ENCODE data around the gene CORO2A.
"Not testable (repeated sequence)": the region's sequence is repeated elsewhere in the genome, so short reads cannot be mapped to it uniquely, and the experiment has no call there.

CORO2A gene

DNA sequence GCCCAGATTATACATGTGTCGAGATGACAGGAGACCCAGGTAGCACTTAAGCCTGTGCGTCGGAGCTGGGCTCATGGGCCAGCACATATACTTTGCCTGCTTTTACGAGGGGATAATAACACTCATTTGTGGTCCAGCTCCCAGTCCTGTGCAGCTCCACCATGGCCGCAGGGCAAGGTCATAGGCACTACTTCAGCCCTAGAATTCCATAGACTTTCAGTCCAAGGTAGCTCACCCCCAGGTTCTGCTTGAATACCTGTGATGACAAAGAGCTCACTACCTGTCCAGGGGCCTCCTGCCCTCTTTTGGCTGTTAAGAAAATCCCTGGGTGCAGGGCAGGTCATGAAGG is 1.7 kb downstream of the CORO2A start:
- DNase-seq (ENCODE audit: low read depth): no peak

DNA sequence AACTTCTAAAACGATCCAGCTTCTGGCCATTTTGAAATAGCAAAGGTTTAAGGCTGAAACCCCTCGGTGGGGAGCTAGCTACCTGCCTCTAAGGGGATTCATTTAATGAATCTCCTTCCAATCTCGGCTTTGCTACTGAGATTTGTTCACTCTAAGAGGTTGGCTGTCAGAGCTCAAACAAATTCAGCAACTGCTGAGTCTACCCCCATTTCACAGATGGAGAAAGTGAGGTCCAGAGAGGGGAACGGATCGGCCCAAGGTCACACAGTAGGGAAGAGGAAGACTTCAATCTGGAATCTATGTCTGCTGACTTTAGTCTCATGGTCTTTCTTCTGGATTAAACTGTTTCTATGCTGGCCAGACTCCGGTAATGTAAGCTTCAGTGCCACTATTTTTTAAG is 3.0 kb downstream of the CORO2A start:
- DNase-seq (ENCODE audit: low read depth): no peak

DNA sequence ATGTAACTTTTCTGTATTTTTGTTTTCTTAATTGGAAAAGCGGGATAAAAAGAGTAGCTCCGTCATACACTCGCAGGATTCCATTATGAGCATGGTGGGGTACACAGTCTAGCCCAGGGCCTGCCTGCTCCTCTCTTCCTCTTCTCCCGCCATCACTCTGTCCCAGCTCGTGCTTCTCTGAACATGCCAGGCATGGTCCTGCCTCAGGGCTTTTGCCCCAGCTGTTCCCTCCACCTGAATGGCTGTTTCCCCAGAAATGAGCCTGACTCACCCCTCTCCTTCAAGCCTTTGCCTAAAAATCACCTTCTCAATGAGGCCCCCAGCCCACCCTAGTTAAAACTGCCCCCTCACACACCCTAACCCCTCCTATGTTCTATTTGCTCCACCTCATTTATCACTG is 4.5 kb downstream of the CORO2A start:
- DNase-seq (ENCODE audit: low read depth): no peak

GRCh38 chr9:98186236-98186635 is 6.2 kb downstream of the CORO2A start:
- DNase-seq (ENCODE audit: low read depth): no peak

GRCh38 chr9:98185611-98186171 is 6.7 kb downstream of the CORO2A start:
- DNase-seq (ENCODE audit: low read depth): no peak

GRCh38 chr9:98185021-98185567 is 7.3 kb downstream of the CORO2A start:
- no peak for DNase-seq (ENCODE audit: low read depth)

DNA sequence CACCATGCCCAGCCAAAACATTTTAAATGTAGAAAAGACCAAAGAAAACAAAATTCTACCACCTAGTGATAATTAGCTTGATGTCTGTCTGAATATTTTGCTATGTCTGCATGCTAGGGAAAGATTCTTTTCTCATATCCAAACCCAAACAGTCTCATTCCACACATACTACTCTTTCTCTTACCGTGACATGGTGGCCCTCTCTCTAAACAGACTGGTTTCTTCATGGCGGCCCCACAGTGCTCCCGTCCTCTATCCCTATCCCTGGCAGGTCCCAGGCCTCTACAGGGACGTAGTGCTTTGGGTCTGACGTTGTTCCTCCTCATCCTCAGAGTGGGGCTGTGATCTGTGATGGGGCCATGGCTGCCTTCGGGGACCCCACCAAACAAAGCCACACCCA is 8.1 kb downstream of the CORO2A start:
- no peak for DNase-seq (ENCODE audit: low read depth)

- no peak for DNase-seq (ENCODE audit: low read depth)
These were observed 9.4 kb downstream of the CORO2A start for GRCh38 chr9:98182889-98183599.

DNA sequence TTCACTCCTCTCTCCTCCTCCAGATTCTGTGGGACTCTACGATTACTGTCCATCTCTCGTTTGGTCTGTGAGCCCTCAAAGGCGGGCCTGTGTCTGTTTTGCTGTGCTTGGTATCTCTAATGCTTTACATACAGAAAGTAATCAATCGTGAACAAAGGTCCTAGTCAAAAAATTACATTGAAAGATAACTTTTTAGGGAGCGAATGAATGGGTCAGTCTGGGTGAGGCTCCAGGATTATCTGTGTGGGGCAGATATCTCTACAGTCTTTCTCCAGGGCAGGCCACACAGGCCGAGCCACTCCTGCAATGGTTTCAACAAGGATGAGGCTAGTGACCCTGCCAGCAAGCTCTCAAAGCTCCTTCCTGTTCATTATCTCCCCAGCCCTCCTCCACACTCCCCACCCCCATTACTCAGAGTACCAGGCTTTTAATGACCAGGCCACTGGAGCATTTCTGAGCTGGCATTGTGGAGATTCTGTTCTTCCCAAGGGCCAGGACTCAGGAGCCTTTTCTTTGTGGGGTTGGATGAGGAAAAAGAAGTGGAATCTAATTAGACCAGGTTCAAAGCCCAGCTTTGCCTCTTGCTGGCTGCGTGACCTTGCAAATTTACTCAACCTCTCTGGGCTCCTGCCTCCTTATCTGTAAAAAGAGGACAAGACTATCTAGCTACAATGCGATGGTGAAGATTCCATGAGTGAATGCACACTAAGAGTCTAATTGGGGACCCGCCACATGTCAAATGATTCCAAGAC is 10.2 kb downstream of the CORO2A start:
- DNase-seq (ENCODE audit: low read depth): no peak

DNA sequence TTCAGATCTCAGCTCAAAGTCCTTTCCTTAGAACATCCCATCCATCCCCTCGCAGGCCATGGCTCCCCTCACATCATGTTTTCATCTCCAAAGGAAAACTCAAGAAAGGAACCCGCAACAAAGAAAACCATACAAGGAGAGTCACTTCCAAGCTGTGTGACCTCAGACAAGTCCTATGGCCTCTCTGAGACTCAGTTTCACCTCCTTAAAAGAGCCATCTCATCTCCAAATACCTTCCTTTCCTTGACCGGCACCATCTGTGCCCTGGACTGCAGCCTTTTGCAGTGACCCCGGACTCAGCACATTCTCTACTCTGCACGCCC is 10.7 kb downstream of the CORO2A start:
- DNase-seq (ENCODE audit: low read depth): no peak

GRCh38 chr9:98180996-98181395 is 11.4 kb downstream of the CORO2A start:
- DNase-seq (ENCODE audit: low read depth): no peak

- no peak for DNase-seq (ENCODE audit: low read depth)
These were observed 13.3 kb downstream of the CORO2A start for GRCh38 chr9:98178874-98179850.

DNA sequence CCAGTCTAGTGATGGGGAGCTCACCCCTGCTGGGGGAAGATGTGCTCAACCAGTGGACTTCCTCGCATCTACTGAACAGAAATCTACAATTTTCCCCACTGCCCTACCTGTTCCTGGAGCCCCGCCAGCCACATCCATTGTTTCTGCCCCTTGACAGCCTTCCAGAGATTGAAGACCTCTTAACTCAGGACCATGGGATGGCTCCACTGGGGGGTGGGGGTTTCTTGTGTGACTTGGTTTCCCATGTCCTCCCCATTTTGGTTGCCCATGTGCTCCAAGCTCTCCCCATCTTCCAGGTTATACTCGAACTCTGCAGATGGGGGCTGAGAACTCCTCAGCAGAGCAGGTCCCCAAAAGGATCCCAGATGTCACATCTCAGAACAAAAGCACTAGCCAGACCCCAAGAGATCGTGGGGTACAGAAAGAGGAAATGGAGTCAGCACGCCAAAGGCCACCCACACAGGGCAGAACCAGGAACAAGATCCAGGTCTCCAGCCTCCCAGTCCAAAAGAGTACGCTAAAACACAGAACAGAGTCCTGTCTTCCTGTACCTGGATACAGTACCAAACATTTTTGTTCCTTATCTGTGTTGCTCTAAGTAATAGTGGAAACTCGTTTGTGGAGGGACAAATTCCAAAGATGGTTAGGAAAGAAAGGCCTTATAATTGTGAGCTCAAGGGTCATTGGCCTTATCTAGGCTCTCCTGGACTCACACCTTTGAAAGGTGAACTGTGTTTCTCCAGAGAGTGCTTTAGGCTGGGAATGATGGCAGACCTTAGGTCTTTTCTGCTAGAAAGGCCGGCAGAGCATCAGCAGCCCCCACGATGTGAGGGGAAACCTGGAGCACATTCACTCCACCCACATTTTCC is 15.8 kb downstream of the CORO2A start:
- no peak for DNase-seq (ENCODE audit: low read depth)

- DNase-seq (ENCODE audit: low read depth): no peak
These were observed 16.7 kb downstream of the CORO2A start for GRCh38 chr9:98175762-98176161.

DNA sequence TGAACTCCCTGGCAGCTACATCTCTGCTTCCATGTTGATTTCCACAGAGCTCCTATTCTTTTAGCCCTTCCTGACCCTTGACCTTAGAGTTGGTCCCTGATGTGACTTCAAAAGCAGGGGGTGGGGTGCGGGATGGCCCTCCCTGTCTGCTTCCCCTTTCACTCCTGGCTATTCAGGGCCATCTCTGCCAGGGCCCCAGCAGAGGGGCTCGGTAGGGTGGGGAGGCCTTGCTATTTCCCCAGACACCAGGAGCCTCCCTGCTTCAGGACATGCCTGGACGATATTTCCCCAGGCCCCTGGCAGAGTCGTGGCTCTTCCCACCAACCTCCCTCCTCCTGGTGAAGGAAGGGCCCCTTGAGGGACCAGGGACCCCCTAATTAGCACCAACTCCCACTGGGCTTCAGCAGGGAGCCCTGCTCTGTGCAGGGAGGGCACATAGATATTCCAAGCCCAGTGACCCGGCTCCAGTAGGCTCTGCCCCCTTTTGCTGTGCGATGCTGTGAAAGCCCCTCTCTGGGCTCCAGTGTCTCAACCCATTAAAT is 17.3 kb downstream of the CORO2A start:
- no peak for DNase-seq (ENCODE audit: low read depth)

DNA sequence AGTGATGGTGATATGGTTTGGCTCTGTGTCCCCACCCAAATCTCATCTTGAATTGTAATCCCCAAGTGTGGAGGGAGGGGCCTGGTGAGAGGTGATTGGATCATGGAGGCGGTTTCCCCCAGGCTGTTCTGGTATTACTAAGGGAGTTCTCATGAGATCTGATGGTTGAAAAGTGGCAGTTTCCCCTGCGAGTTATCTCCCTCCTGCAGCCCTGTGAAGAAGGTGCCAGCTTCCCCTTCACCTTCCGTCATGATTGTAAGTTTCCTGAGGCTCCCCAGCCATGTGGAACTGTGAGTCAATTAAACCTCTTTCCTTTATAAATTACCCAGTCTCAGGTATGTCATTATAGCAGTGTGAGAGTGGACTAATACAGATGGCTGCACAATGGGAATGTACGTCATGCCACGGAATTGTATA is 17.9 kb downstream of the CORO2A start:
- not testable (repeated sequence) for DNase-seq (ENCODE audit: low read depth)

- no peak for DNase-seq (ENCODE audit: low read depth)
These were observed 19.3 kb downstream of the CORO2A start for GRCh38 chr9:98173181-98173580.

DNA sequence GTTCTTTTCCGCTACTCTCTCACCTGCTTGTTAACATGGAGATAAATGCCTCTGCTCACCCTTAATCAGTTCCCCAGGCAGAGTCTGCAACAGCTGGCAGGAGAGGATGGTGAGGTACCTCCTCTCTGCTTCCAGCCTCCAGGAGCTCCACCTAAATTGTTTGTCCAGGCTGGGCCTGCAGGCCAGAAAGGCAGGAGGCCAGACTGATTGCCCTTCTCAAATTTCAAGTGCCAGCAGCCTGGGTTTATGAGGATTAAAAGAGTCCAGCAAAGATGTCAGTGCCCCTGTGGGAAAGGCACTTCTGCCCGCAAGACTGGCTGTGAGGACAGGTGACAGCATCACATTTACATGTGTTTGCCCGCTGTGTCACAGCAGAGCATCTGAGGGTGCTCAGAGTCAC is 19.8 kb downstream of the CORO2A start:
- no peak for DNase-seq (ENCODE audit: low read depth)

- no peak for DNase-seq (ENCODE audit: low read depth)
These were observed 21.1 kb downstream of the CORO2A start for GRCh38 chr9:98171176-98171925.

DNA sequence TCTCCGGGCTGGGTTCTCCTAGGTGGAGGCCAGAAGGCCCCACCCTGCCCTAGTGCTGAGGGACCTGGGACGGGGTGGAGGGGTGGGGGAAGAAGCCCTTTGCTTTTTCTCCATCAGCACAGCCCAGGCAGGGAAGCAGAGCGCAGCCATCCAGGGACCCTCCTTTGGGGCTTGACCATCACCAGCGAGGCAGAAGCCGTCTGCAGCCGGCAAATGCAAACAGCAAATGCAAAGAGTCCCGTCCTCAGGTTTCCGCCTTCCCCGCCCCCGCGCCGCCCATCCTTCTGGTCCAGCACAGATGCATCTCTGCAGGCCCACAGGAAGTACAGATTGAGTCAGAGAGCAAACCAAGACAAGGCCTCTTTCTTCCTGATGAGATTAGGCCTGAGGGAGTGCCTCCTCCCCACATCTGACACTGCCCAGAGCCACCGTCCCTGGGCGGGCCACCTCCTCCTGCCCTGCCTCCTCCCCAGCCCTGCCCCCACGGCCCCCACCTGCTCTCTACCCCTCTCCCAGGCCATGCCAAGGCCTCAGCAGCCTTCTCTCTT is 23.4 kb downstream of the CORO2A start:
- DNase-seq (ENCODE audit: low read depth): peak; percentile 21

All from activated T-helper 1 cell treated with Interleukin-2 at 50 U/mL for 16 hours (primary cell).